B cell (primary cell): ENCODE measurements around the gene PHKG1. TPM values are rescaled to one million over a fixed set of nuclear protein-coding genes. Genes with fewer than 3 reads are reported as not detected.

Experiments used
- ATAC-seq: fragments of 200-7000 bp; cut with Tn5 transposase; one replicate; pipeline ENCODE4 v1.10.0; 2021; ENCODE audit warnings: low read depth, mild to moderate bottlenecking, moderate number of reproducible peaks, moderate library complexity
- CTCF ChIA-PET: fragments of 350-600 bp; sonication (Branson Sonifier 250); formaldehyde crosslinking; loops from one replicate; lab custom pipeline; 2021; ENCODE audit warnings: antibody characterized with exemption, inconsistent platforms; lab: Charles Lee
- POLR2A ChIA-PET: fragments of 350-600 bp; sonication (Branson Sonifier 250); formaldehyde crosslinking; loops from one replicate; lab custom pipeline; 2021; ENCODE audit warnings: antibody characterized with exemption; lab: Charles Lee
- DNase-seq: peaks from one replicate; pipeline ENCODE4 v3.0.0; 2013
- H2AFZ ChIP-seq: 2 replicates; pipeline ENCODE4 v1.6.1; 2012; ENCODE audit warnings: mild to moderate bottlenecking, low read depth, low read length; ENCODE audit not compliant: insufficient read depth, poor library complexity, severe bottlenecking
- H3K27ac ChIP-seq, 2 donors: 1 replicate in 1 of 2; 2 replicates in 1 of 2; pipeline ENCODE4 v1.5.1; 2012 to 2013; ENCODE audit warnings: low read length in 2 of 2, mild to moderate bottlenecking in 2 of 2, moderate library complexity in 1 of 2
- H3K27me3 ChIP-seq, 4 experiments: fragments of 200-600 bp in 1 of 4; sonication (generic) in 1 of 4; replicated peaks in 1 of 4; 1 replicate in 2 of 4; 2 replicates in 2 of 4; pipeline versions ENCODE4 v1.6.1 to v1.7.0; 2013 to 2016; ENCODE audit warnings: low read length in 3 of 4, mild to moderate bottlenecking in 2 of 4, mixed read lengths in 1 of 4, moderate library complexity in 1 of 4; ENCODE audit not compliant: insufficient read depth in 4 of 4, control insufficient read depth in 3 of 4; ENCODE audit errors: control extremely low read depth in 1 of 4
- H3K36me3 ChIP-seq, 2 experiments: replicated peaks in 1 of 2; 1 replicate in 1 of 2; 2 replicates in 1 of 2; pipeline versions ENCODE4 v1.6.1 to v1.7.1; 2013; ENCODE audit warnings: low read length in 1 of 2; ENCODE audit not compliant: insufficient read depth in 2 of 2, control insufficient read depth in 1 of 2; ENCODE audit errors: control extremely low read depth in 1 of 2, extremely low read depth in 1 of 2
- H3K4me1 ChIP-seq, 2 donors: fragments of 200-600 bp in 1 of 2; sonication (generic) in 1 of 2; 1 replicate in 1 of 2; 2 replicates in 1 of 2; pipeline versions ENCODE4 v1.5.1 to v1.6.1; 2013 to 2017; ENCODE audit warnings: low read length in 2 of 2; ENCODE audit not compliant: control insufficient read depth in 2 of 2, insufficient read depth in 2 of 2
- H3K4me2 ChIP-seq: replicated peaks from 2 replicates; pipeline ENCODE3; 2012; ENCODE audit warnings: mild to moderate bottlenecking, low read depth, low read length; ENCODE audit not compliant: poor library complexity, severe bottlenecking
- H3K4me3 ChIP-seq, 5 experiments: fragments of 200-600 bp in 1 of 5; sonication (generic) in 1 of 5; 1 replicate in 3 of 5; 2 replicates in 2 of 5; pipeline versions ENCODE4 v1.5.1 to v1.7.0; 2011 to 2016; ENCODE audit warnings: low read length in 4 of 5, mild to moderate bottlenecking in 4 of 5, low read depth in 2 of 5, control low read depth in 1 of 5, moderate library complexity in 1 of 5; ENCODE audit not compliant: insufficient read depth in 1 of 5; ENCODE audit errors: control extremely low read depth in 1 of 5, extremely low read depth in 1 of 5
- H3K79me2 ChIP-seq: fragments of 200-600 bp; sonication (generic); one replicate; pipeline ENCODE4 v1.6.0; 2016; ENCODE audit warnings: low read length; ENCODE audit not compliant: control insufficient read depth, insufficient read depth
- H3K9ac ChIP-seq: fragments of 200-600 bp; sonication (generic); 2 replicates; pipeline ENCODE4 v1.6.1; 2017; ENCODE audit warnings: mild to moderate bottlenecking, low read length, moderate library complexity
- H3K9me3 ChIP-seq, 3 donors: one replicate each; pipeline versions ENCODE4 v1.6.1 to v1.7.1; 2013; ENCODE audit warnings: low read length in 2 of 3; ENCODE audit not compliant: control insufficient read depth in 2 of 3, insufficient read depth in 1 of 3; ENCODE audit errors: control extremely low read depth in 1 of 3
- H4K20me1 ChIP-seq: 2 replicates; pipeline ENCODE4 v1.6.0; 2012; ENCODE audit warnings: mild to moderate bottlenecking, low read length; ENCODE audit not compliant: insufficient read depth, control insufficient read depth, poor library complexity, severe bottlenecking
- H3K27ac Mint-ChIP-seq: one replicate; pipeline ENCODE4 v1.8.0; 2021; ENCODE audit warnings: mixed read lengths
- H3K27me3 Mint-ChIP-seq: one replicate; pipeline ENCODE4 v1.8.0; 2021; ENCODE audit warnings: mixed read lengths
- H3K4me1 Mint-ChIP-seq: one replicate; pipeline ENCODE4 v1.8.0; 2021; ENCODE audit warnings: mixed read lengths
- H3K4me3 Mint-ChIP-seq: one replicate; pipeline ENCODE4 v1.8.0; 2021; ENCODE audit warnings: mixed read lengths
- H3K9me3 Mint-ChIP-seq: one replicate; pipeline ENCODE4 v1.8.0; 2022; ENCODE audit warnings: mixed read lengths; ENCODE audit not compliant: insufficient read depth
- CTCF ChIP-seq: fragments of 200-600 bp; IDR thresholded peaks from one replicate; pipeline ENCODE4 v1.8.0; 2022; ENCODE audit warnings: antibody characterized with exemption, mild to moderate bottlenecking
- EZH2 ChIP-seq: IDR thresholded peaks from 2 replicates; pipeline ENCODE4 v1.6.1; 2012; ENCODE audit warnings: borderline replicate concordance, low read depth, mild to moderate bottlenecking, moderate library complexity, low read length; ENCODE audit not compliant: insufficient read depth, poor library complexity, severe bottlenecking
- WGBS: methylation state at CpG from one replicate; pipeline ENCODE4 v1.1.5; 2013; ENCODE audit warnings: missing lambda C conversion rate; ENCODE audit not compliant: insufficient coverage; 5-methylcytosine and 5-hydroxymethylcytosine counted together
- intact Hi-C: fragments of 100-400 bp; cut with micrococcal nuclease; formaldehyde crosslinking; loops from one replicate; pipeline ENCODE4 v1.10.0; 2022
- polyA plus RNA-seq: library from polyadenylated mRNA; depleted of rRNA; stranded (reverse); fragments of >200 nt; gene quantifications from 2 replicates; pipeline ENCODE4 v1.2.3, GENCODE V29; 2012
- total RNA-seq, 2 donors: library from RNA; stranded (reverse); fragments of 120-200 nt in 1 of 2; gene quantifications; 1 replicate in 1 of 2; 2 replicates in 1 of 2; pipeline versions ENCODE4 v1.2.3 to v1.2.4, GENCODE V29; 2013 to 2022

PHKG1 gene
- total and polyA plus RNA-seq, 2 donors (not counting 1 experiment from before 2014, with no cell fraction given): 1.9 to 4.0 TPM

GRCh38 chr7:56063882-56064625, 28.7 kb downstream of the PHKG1 start, which contains the start of gene SUMF2:
SUMF2 (plus strand) TSS chr7:56064286; CDS start chr7:56064312, 26 bp downstream.
- peak within 1 kb of the TSS; percentile 97 for H2AFZ ChIP-seq
- peak within 1 kb of the TSS; percentile 83 for H3K9ac ChIP-seq
- H3K27ac Mint-ChIP-seq: peak within 1 kb of the TSS; percentile 94
- peak within 1 kb of the TSS; percentile 59 to 78 for H3K27ac ChIP-seq
- H3K4me1 ChIP-seq: peaks cover 5 to 12% of the 10 kb centered on the region in 2 donors
- no peaks in the 10 kb centered on the region for H3K27me3 ChIP-seq
- no peaks in the 10 kb centered on the region for H3K27me3 Mint-ChIP-seq
- peaks cover 13% of the 10 kb centered on the region for H3K79me2 ChIP-seq
- no peaks in the 10 kb centered on the region for H3K9me3 ChIP-seq
- no peaks in the 10 kb centered on the region for H4K20me1 ChIP-seq
- TF ChIP-seq EZH2: no peak
- TF ChIP-seq CTCF: peak; percentile 21
- H3K36me3 ChIP-seq: peaks cover 17 to 31% of the 10 kb centered on the region in 2 experiments
- peak; percentile 95 for DNase-seq
- H3K9me3 Mint-ChIP-seq: no peaks in the 10 kb centered on the region
- peaks cover 22% of the 10 kb centered on the region for H3K4me1 Mint-ChIP-seq
- peak within 1 kb of the TSS; percentile 63 to 94 (median 83) for H3K4me3 ChIP-seq
- intact Hi-C loops: loop anchor here (1.0 kb wide), 2 partner anchors 13 to 30 kb away; partner anchors contain the start of genes CCT6A and PSPH
- CTCF ChIA-PET: interaction anchor here (0.7 to 2.8 kb wide), 5 partner anchors 10 to 810 kb away, joined by 3 to 22 read pairs (median 6); partner anchors contain the start of genes CCT6A and PSPH
- peak; percentile 92 for ATAC-seq
- WGBS: 2% methylated on average over 44 of the region's 49 CpGs
- POLR2A ChIA-PET: interaction anchor here (1.0 to 2.3 kb wide), 2 partner anchors 13 to 30 kb away, joined by 4 to 25 read pairs; partner anchors contain the start of genes CCT6A and PSPH
- peak within 1 kb of the TSS; percentile 87 for H3K4me2 ChIP-seq
- peak within 1 kb of the TSS; percentile 86 for H3K4me3 Mint-ChIP-seq

GRCh38 chr7:56063500-56063881, 29.3 kb downstream of the PHKG1 start:
- CTCF ChIA-PET: interaction anchor here (0.9 to 1.7 kb wide), 2 partner anchors 12 to 30 kb away, joined by 3 to 4 read pairs; no protein-coding TSS in a partner anchor
- H3K9ac ChIP-seq: peak overlapping the region; percentile 83
- POLR2A ChIA-PET: no interaction called here
- DNase-seq (no peak), ATAC-seq (no peak)
- peaks cover 5 to 12% of the 10 kb centered on the region in 2 donors for H3K4me1 ChIP-seq
- H3K27me3 ChIP-seq: no peaks in the 10 kb centered on the region
- peak overlapping the region in 4 of 5 experiments; percentile 77 to 94 (median 88) for H3K4me3 ChIP-seq
- H2AFZ ChIP-seq: peak overlapping the region; percentile 97
- H3K9me3 Mint-ChIP-seq: no peaks in the 10 kb centered on the region
- no peaks in the 10 kb centered on the region for H3K27me3 Mint-ChIP-seq
- peak overlapping the region; percentile 86 for H3K4me3 Mint-ChIP-seq
- peaks cover 13% of the 10 kb centered on the region for H3K79me2 ChIP-seq
- 96% methylated on average over 2 of the region's 7 CpGs for WGBS
- TF ChIP-seq EZH2 (no peak), CTCF (no peak)
- H4K20me1 ChIP-seq: no peaks in the 10 kb centered on the region
- peak overlapping the region; percentile 59 to 78 for H3K27ac ChIP-seq
- peaks cover 17 to 34% of the 10 kb centered on the region in 2 experiments for H3K36me3 ChIP-seq
- H3K9me3 ChIP-seq: no peaks in the 10 kb centered on the region
- H3K4me1 Mint-ChIP-seq: peaks cover 22% of the 10 kb centered on the region
- H3K4me2 ChIP-seq: peak overlapping the region; percentile 87
- peak overlapping the region; percentile 94 for H3K27ac Mint-ChIP-seq
- intact Hi-C loops: no loop called here
